ENCODE results near the gene UVRAG.
"Not testable (repeated sequence)": the region's sequence is repeated elsewhere in the genome, so short reads cannot be mapped to it uniquely, and the experiment has no call there.

Gene UVRAG

GRCh38 chr11:75878933-75879332 is 63.9 kb downstream of the UVRAG start:
- H3K4me3 ChIP-seq = no peak overlapping the region
- no peaks in the 10 kb centered on the region for H3K9me3 ChIP-seq (ENCODE audit: low read depth, low read length)
- H3K27ac ChIP-seq = 0 out of 2 replicates have a peak overlapping the region, but pooled peaks have one; percentile 2
- TF ChIP-seq EZH2 (IDR thresholded peaks at IDR 0.05) (no peak), POLR2AphosphoS5 (IDR thresholded peaks at IDR 0.05; ENCODE audit: borderline replicate concordance, low read depth, low read length) (no peak), FOXP2 (optimal IDR thresholded peaks at IDR 0.05; ENCODE audit: control extremely low read depth, extremely low read length, insufficient read depth) (no peak)
- DNase-seq (ENCODE audit: low read depth, low spot score) = no peak
- no peaks in the 10 kb centered on the region for H3K36me3 ChIP-seq (ENCODE audit: insufficient read depth, low read length)
- H3K9ac ChIP-seq (ENCODE audit: insufficient read length) = no peak overlapping the region

- H3K27ac ChIP-seq = no peak overlapping the region
- no peak overlapping the region for H3K9ac ChIP-seq (ENCODE audit: insufficient read length)
- no peak for DNase-seq (ENCODE audit: low read depth, low spot score)
- TF ChIP-seq EZH2 (IDR thresholded peaks at IDR 0.05) (no peak), FOXP2 (optimal IDR thresholded peaks at IDR 0.05; ENCODE audit: control extremely low read depth, extremely low read length, insufficient read depth) (no peak), POLR2AphosphoS5 (IDR thresholded peaks at IDR 0.05; ENCODE audit: borderline replicate concordance, low read depth, low read length) (no peak)
- no peaks in the 10 kb centered on the region for H3K36me3 ChIP-seq (ENCODE audit: insufficient read depth, low read length)
- no peak overlapping the region for H3K4me3 ChIP-seq
- no peaks in the 10 kb centered on the region for H3K9me3 ChIP-seq (ENCODE audit: low read depth, low read length)
These were observed 64.7 kb downstream of the UVRAG start for GRCh38 chr11:75879737-75880136.

GRCh38 chr11:75880343-75880742 is 65.3 kb downstream of the UVRAG start:
- H3K9ac ChIP-seq (ENCODE audit: insufficient read length); H3K36me3 ChIP-seq (ENCODE audit: insufficient read depth, low read length); DNase-seq (ENCODE audit: low read depth, low spot score); H3K4me3 ChIP-seq; H3K27ac ChIP-seq; H3K9me3 ChIP-seq (ENCODE audit: low read depth, low read length): not testable (repeated sequence)

DNA sequence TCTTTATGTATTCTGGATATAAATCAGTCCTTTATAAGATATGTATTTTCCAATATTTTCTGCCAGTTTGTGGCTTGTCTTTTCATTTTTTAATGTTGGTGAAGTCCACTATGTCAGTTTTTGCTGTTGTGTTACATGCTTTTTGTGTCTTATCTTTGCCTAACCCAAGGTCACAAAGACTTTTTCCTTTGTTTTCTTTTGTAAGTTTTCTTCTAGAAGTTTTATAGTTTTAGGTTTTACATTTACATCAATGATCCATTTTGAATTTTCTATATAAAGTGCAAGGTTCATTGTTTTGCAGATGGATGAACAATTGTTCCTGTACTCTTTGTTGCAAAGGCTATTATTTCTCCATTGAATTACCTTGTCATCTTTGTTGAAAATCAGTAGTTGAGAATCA is 69.3 kb downstream of the UVRAG start:
- no peak overlapping the region for H3K27ac ChIP-seq
- no peaks in the 10 kb centered on the region for H3K9me3 ChIP-seq (ENCODE audit: low read depth, low read length)
- DNase-seq (ENCODE audit: low read depth, low spot score) = no peak
- no peak overlapping the region for H3K9ac ChIP-seq (ENCODE audit: insufficient read length)
- no peak overlapping the region for H3K4me3 ChIP-seq
- TF ChIP-seq EZH2 (IDR thresholded peaks at IDR 0.05) (no peak), POLR2AphosphoS5 (IDR thresholded peaks at IDR 0.05; ENCODE audit: borderline replicate concordance, low read depth, low read length) (no peak), FOXP2 (optimal IDR thresholded peaks at IDR 0.05; ENCODE audit: control extremely low read depth, extremely low read length, insufficient read depth) (no peak)
- no peaks in the 10 kb centered on the region for H3K36me3 ChIP-seq (ENCODE audit: insufficient read depth, low read length)

DNA sequence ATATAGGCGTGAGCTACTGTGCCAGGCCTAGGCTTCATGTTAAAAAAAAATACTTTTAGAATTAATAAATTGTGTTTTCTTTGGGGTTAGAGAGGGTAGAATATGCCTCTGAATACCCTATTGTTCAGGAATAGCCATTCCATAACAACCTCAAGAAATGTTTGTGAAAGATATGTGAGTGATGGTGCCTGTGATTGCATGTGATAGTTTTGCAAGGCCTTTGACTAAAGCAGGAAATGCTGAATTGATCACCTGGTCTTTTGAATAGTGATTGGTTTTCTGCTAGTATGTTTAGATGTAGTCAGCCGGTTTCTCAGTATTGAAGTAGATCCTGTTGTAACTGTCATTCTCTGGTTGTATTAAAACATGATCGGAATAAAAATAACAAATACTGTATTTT is 73.4 kb downstream of the UVRAG start:
- no peak overlapping the region for H3K9ac ChIP-seq (ENCODE audit: insufficient read length)
- DNase-seq (ENCODE audit: low read depth, low spot score) = no peak
- H3K36me3 ChIP-seq (ENCODE audit: insufficient read depth, low read length) = no peaks in the 10 kb centered on the region
- no peaks in the 10 kb centered on the region for H3K9me3 ChIP-seq (ENCODE audit: low read depth, low read length)
- no peak overlapping the region for H3K27ac ChIP-seq
- no peak overlapping the region for H3K4me3 ChIP-seq
- no peak for TF ChIP-seq POLR2AphosphoS5 (IDR thresholded peaks at IDR 0.05; ENCODE audit: borderline replicate concordance, low read depth, low read length)
- no peak for TF ChIP-seq EZH2 (IDR thresholded peaks at IDR 0.05)
- TF ChIP-seq FOXP2 (optimal IDR thresholded peaks at IDR 0.05; ENCODE audit: control extremely low read depth, extremely low read length, insufficient read depth) = no peak

GRCh38 chr11:75891947-75892739 is 77.1 kb downstream of the UVRAG start:
- no peak overlapping the region for H3K4me3 ChIP-seq
- H3K9me3 ChIP-seq (ENCODE audit: low read depth, low read length) = no peaks in the 10 kb centered on the region
- no peak overlapping the region for H3K9ac ChIP-seq (ENCODE audit: insufficient read length)
- TF ChIP-seq POLR2AphosphoS5 (IDR thresholded peaks at IDR 0.05; ENCODE audit: borderline replicate concordance, low read depth, low read length) (no peak), EZH2 (IDR thresholded peaks at IDR 0.05) (no peak), FOXP2 (optimal IDR thresholded peaks at IDR 0.05; ENCODE audit: control extremely low read depth, extremely low read length, insufficient read depth) (no peak)
- no peaks in the 10 kb centered on the region for H3K36me3 ChIP-seq (ENCODE audit: insufficient read depth, low read length)
- H3K27ac ChIP-seq = no peak overlapping the region
- DNase-seq (ENCODE audit: low read depth, low spot score) = no peak

DNA sequence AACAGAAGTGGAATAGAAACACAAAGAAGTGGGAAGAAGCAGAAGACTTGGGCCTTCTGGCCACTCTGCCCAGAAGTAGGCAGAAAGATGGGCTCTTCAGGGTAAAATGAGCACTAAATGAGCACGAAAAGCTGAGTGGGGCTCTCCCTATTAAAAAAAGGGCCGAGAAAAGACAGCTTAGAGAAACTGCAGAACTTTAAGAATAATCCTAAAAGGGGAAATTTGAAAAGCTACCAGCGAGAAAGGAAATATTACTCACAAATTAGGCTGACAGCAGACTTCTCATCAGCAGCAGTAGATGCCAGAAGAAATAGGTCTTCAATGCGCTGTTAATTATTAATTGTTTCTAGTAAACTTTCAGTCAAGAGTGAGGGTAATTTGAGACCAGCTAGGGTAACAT is 78.2 kb downstream of the UVRAG start:
- no peak overlapping the region for H3K27ac ChIP-seq
- no peak overlapping the region for H3K9ac ChIP-seq (ENCODE audit: insufficient read length)
- no peak for DNase-seq (ENCODE audit: low read depth, low spot score)
- H3K36me3 ChIP-seq (ENCODE audit: insufficient read depth, low read length) = no peaks in the 10 kb centered on the region
- no peaks in the 10 kb centered on the region for H3K9me3 ChIP-seq (ENCODE audit: low read depth, low read length)
- TF ChIP-seq FOXP2 (optimal IDR thresholded peaks at IDR 0.05; ENCODE audit: control extremely low read depth, extremely low read length, insufficient read depth) (no peak), EZH2 (IDR thresholded peaks at IDR 0.05) (no peak), POLR2AphosphoS5 (IDR thresholded peaks at IDR 0.05; ENCODE audit: borderline replicate concordance, low read depth, low read length) (no peak)
- H3K4me3 ChIP-seq = no peak overlapping the region

GRCh38 chr11:75894036-75894585 is 79.1 kb downstream of the UVRAG start:
- H3K36me3 ChIP-seq (ENCODE audit: insufficient read depth, low read length) = no peaks in the 10 kb centered on the region
- no peak overlapping the region for H3K27ac ChIP-seq
- no peak overlapping the region for H3K9ac ChIP-seq (ENCODE audit: insufficient read length)
- no peak overlapping the region for H3K4me3 ChIP-seq
- TF ChIP-seq POLR2AphosphoS5 (IDR thresholded peaks at IDR 0.05; ENCODE audit: borderline replicate concordance, low read depth, low read length) = no peak
- TF ChIP-seq EZH2 (IDR thresholded peaks at IDR 0.05) = no peak
- no peak for TF ChIP-seq FOXP2 (optimal IDR thresholded peaks at IDR 0.05; ENCODE audit: control extremely low read depth, extremely low read length, insufficient read depth)
- no peak for DNase-seq (ENCODE audit: low read depth, low spot score)
- no peaks in the 10 kb centered on the region for H3K9me3 ChIP-seq (ENCODE audit: low read depth, low read length)
